ENCODE data around the gene ZNRF2.

ZNRF2 gene

GRCh38 chr7:30320392-30320791 lies 36.0 kb downstream of the ZNRF2 start:
- no peak overlapping the region for H2BK5ac ChIP-seq (ENCODE audit: low read length)
- H3K36me3 ChIP-seq (replicated peaks in 1 of 2; ENCODE audit: control insufficient read depth in 2 of 2, insufficient read depth in 2 of 2, low read length in 2 of 2), result no peaks in the 10 kb centered on the region
- peaks cover 0 to 4% of the 10 kb centered on the region in 2 donors for H3K4me1 ChIP-seq (ENCODE audit: control insufficient read depth in 2 of 2, insufficient read depth in 1 of 2, low read depth in 1 of 2, low read length in 2 of 2)
- H3K4ac ChIP-seq (ENCODE audit: low read length), result no peak overlapping the region
- no peak overlapping the region for H4K8ac ChIP-seq (ENCODE audit: low read depth, low read length)
- H2AK5ac ChIP-seq (ENCODE audit: low read depth, low read length), result no peak overlapping the region
- no peaks in the 10 kb centered on the region for H3K9me3 ChIP-seq (replicated peaks in 1 of 2; ENCODE audit: control insufficient read depth in 2 of 2, insufficient read depth in 1 of 2, low read depth in 1 of 2, low read length in 2 of 2)
- H3K4me2 ChIP-seq (ENCODE audit: insufficient read depth, low read length, poor library complexity, severe bottlenecking), result no peak overlapping the region
- H2BK120ac ChIP-seq (ENCODE audit: low read depth, low read length), result no peak overlapping the region
- no peak overlapping the region for H3K18ac ChIP-seq (ENCODE audit: low read length)
- no peak overlapping the region for H2AFZ ChIP-seq (ENCODE audit: low read length)
- no peak overlapping the region for H3K4me3 ChIP-seq (ENCODE audit: low read length in 2 of 2)
- H3K79me1 ChIP-seq (ENCODE audit: low read depth, low read length), result no peaks in the 10 kb centered on the region
- H3K27ac ChIP-seq (replicated peaks; ENCODE audit: low read length), result no peak overlapping the region
- no peak overlapping the region for H3K23ac ChIP-seq (ENCODE audit: low read depth, low read length, poor library complexity)
- no peak overlapping the region for H2BK12ac ChIP-seq (ENCODE audit: low read length)
- H3K14ac ChIP-seq (ENCODE audit: low read length), result no peak overlapping the region
- DNase-seq (ENCODE audit: low spot score), result no peak
- no CpG with 5 or more reads among the region's 3 CpGs for WGBS, 2 donors (ENCODE audit: extremely low coverage in 2 of 2, insufficient read length in 2 of 2, insufficient replicate concordance in 1 of 2)
- no peak overlapping the region for H4K91ac ChIP-seq (ENCODE audit: low read depth, low read length, poor library complexity)
- no peak overlapping the region for H3K9ac ChIP-seq (ENCODE audit: low read depth, low read length, poor library complexity)
- H2BK15ac ChIP-seq (ENCODE audit: low read length), result no peak overlapping the region
- no peaks in the 10 kb centered on the region for H3K27me3 ChIP-seq (ENCODE audit: control insufficient read depth in 3 of 3, insufficient read depth in 3 of 3, low read depth in 1 of 3, low read length in 3 of 3)

- Histone ChIP-seq H2AFZ (ENCODE audit: low read length) (no peak overlapping the region), H3K4me2 (ENCODE audit: insufficient read depth, low read length, poor library complexity, severe bottlenecking) (no peak overlapping the region), H3K36me3 (replicated peaks in 1 of 2; ENCODE audit: control insufficient read depth in 2 of 2, insufficient read depth in 2 of 2, low read length in 2 of 2) (no peaks in the 10 kb centered on the region), H3K18ac (ENCODE audit: low read length) (no peak overlapping the region), H3K9me3 (replicated peaks in 1 of 2; ENCODE audit: control insufficient read depth in 2 of 2, insufficient read depth in 1 of 2, low read depth in 1 of 2, low read length in 2 of 2) (no peaks in the 10 kb centered on the region), H3K23ac (ENCODE audit: low read depth, low read length, poor library complexity) (no peak overlapping the region), H3K4me1 (ENCODE audit: control insufficient read depth in 2 of 2, insufficient read depth in 1 of 2, low read depth in 1 of 2, low read length in 2 of 2) (peaks cover 0 to 4% of the 10 kb centered on the region in 2 donors), H2BK5ac (ENCODE audit: low read length) (no peak overlapping the region), H3K27me3 (ENCODE audit: control insufficient read depth in 3 of 3, insufficient read depth in 3 of 3, low read depth in 1 of 3, low read length in 3 of 3) (no peaks in the 10 kb centered on the region), H3K14ac (ENCODE audit: low read length) (no peak overlapping the region), H3K4ac (ENCODE audit: low read length) (no peak overlapping the region), H3K9ac (ENCODE audit: low read depth, low read length, poor library complexity) (no peak overlapping the region), H4K91ac (ENCODE audit: low read depth, low read length, poor library complexity) (no peak overlapping the region), H3K4me3 (ENCODE audit: low read length in 2 of 2) (no peak overlapping the region), H3K27ac (replicated peaks; ENCODE audit: low read length) (no peak overlapping the region), H2BK15ac (ENCODE audit: low read length) (no peak overlapping the region), H4K8ac (ENCODE audit: low read depth, low read length) (no peak overlapping the region), H3K79me1 (ENCODE audit: low read depth, low read length) (no peaks in the 10 kb centered on the region), H2BK120ac (ENCODE audit: low read depth, low read length) (no peak overlapping the region), H2BK12ac (ENCODE audit: low read length) (no peak overlapping the region), H2AK5ac (ENCODE audit: low read depth, low read length) (no peak overlapping the region)
- no CpG with 5 or more reads among the region's 8 CpGs for WGBS, 2 donors (ENCODE audit: extremely low coverage in 2 of 2, insufficient read length in 2 of 2, insufficient replicate concordance in 1 of 2)
- no peak for DNase-seq (ENCODE audit: low spot score)
These were observed 36.9 kb downstream of the ZNRF2 start for GRCh38 chr7:30321089-30321881.

- no peak overlapping the region for H2AK5ac ChIP-seq (ENCODE audit: low read depth, low read length)
- H3K18ac ChIP-seq (ENCODE audit: low read length), result no peak overlapping the region
- WGBS, 2 donors (ENCODE audit: extremely low coverage in 2 of 2, insufficient read length in 2 of 2, insufficient replicate concordance in 1 of 2), result no CpG with 5 or more reads among the region's 2 CpGs
- H4K91ac ChIP-seq (ENCODE audit: low read depth, low read length, poor library complexity), result no peak overlapping the region
- H2BK5ac ChIP-seq (ENCODE audit: low read length), result no peak overlapping the region
- no peak overlapping the region for H3K23ac ChIP-seq (ENCODE audit: low read depth, low read length, poor library complexity)
- no peaks in the 10 kb centered on the region for H3K79me1 ChIP-seq (ENCODE audit: low read depth, low read length)
- no peak overlapping the region for H3K4ac ChIP-seq (ENCODE audit: low read length)
- H2BK12ac ChIP-seq (ENCODE audit: low read length), result no peak overlapping the region
- no peak overlapping the region for H3K27ac ChIP-seq (replicated peaks; ENCODE audit: low read length)
- no peaks in the 10 kb centered on the region for H3K9me3 ChIP-seq (replicated peaks in 1 of 2; ENCODE audit: control insufficient read depth in 2 of 2, insufficient read depth in 1 of 2, low read depth in 1 of 2, low read length in 2 of 2)
- no peak overlapping the region for H3K4me3 ChIP-seq (ENCODE audit: low read length in 2 of 2)
- H2BK120ac ChIP-seq (ENCODE audit: low read depth, low read length), result no peak overlapping the region
- H4K8ac ChIP-seq (ENCODE audit: low read depth, low read length), result no peak overlapping the region
- H2AFZ ChIP-seq (ENCODE audit: low read length), result no peak overlapping the region
- no peak overlapping the region for H3K9ac ChIP-seq (ENCODE audit: low read depth, low read length, poor library complexity)
- DNase-seq (ENCODE audit: low spot score), result no peak
- H3K14ac ChIP-seq (ENCODE audit: low read length), result no peak overlapping the region
- H3K27me3 ChIP-seq (ENCODE audit: control insufficient read depth in 3 of 3, insufficient read depth in 3 of 3, low read depth in 1 of 3, low read length in 3 of 3), result no peaks in the 10 kb centered on the region
- no peak overlapping the region for H2BK15ac ChIP-seq (ENCODE audit: low read length)
- peaks cover 0 to 4% of the 10 kb centered on the region in 2 donors for H3K4me1 ChIP-seq (ENCODE audit: control insufficient read depth in 2 of 2, insufficient read depth in 1 of 2, low read depth in 1 of 2, low read length in 2 of 2)
- H3K36me3 ChIP-seq (replicated peaks in 1 of 2; ENCODE audit: control insufficient read depth in 2 of 2, insufficient read depth in 2 of 2, low read length in 2 of 2), result no peaks in the 10 kb centered on the region
- no peak overlapping the region for H3K4me2 ChIP-seq (ENCODE audit: insufficient read depth, low read length, poor library complexity, severe bottlenecking)
These were observed 37.4 kb downstream of the ZNRF2 start for GRCh38 chr7:30321882-30322192.

GRCh38 chr7:30322271-30323005 lies 38.0 kb downstream of the ZNRF2 start:
- H2BK15ac ChIP-seq (ENCODE audit: low read length), result no peak overlapping the region
- H3K9ac ChIP-seq (ENCODE audit: low read depth, low read length, poor library complexity), result no peak overlapping the region
- no peak overlapping the region for H2BK5ac ChIP-seq (ENCODE audit: low read length)
- H4K91ac ChIP-seq (ENCODE audit: low read depth, low read length, poor library complexity), result no peak overlapping the region
- no peak overlapping the region for H2AFZ ChIP-seq (ENCODE audit: low read length)
- H3K18ac ChIP-seq (ENCODE audit: low read length), result no peak overlapping the region
- no peak overlapping the region for H3K4me3 ChIP-seq (ENCODE audit: low read length in 2 of 2)
- H2BK120ac ChIP-seq (ENCODE audit: low read depth, low read length), result no peak overlapping the region
- H3K27me3 ChIP-seq (ENCODE audit: control insufficient read depth in 3 of 3, insufficient read depth in 3 of 3, low read depth in 1 of 3, low read length in 3 of 3), result no peaks in the 10 kb centered on the region
- no peak overlapping the region for H3K14ac ChIP-seq (ENCODE audit: low read length)
- no peaks in the 10 kb centered on the region for H3K79me1 ChIP-seq (ENCODE audit: low read depth, low read length)
- no peak for DNase-seq (ENCODE audit: low spot score)
- H3K4me2 ChIP-seq (ENCODE audit: insufficient read depth, low read length, poor library complexity, severe bottlenecking), result no peak overlapping the region
- H3K9me3 ChIP-seq (replicated peaks in 1 of 2; ENCODE audit: control insufficient read depth in 2 of 2, insufficient read depth in 1 of 2, low read depth in 1 of 2, low read length in 2 of 2), result no peaks in the 10 kb centered on the region
- no peak overlapping the region for H3K4ac ChIP-seq (ENCODE audit: low read length)
- H3K27ac ChIP-seq (replicated peaks; ENCODE audit: low read length), result no peak overlapping the region
- H2BK12ac ChIP-seq (ENCODE audit: low read length), result no peak overlapping the region
- no peak overlapping the region for H3K23ac ChIP-seq (ENCODE audit: low read depth, low read length, poor library complexity)
- no peaks in the 10 kb centered on the region for H3K36me3 ChIP-seq (replicated peaks in 1 of 2; ENCODE audit: control insufficient read depth in 2 of 2, insufficient read depth in 2 of 2, low read length in 2 of 2)
- no peak overlapping the region for H2AK5ac ChIP-seq (ENCODE audit: low read depth, low read length)
- H4K8ac ChIP-seq (ENCODE audit: low read depth, low read length), result no peak overlapping the region
- WGBS, 2 donors (ENCODE audit: extremely low coverage in 2 of 2, insufficient read length in 2 of 2, insufficient replicate concordance in 1 of 2), result no CpG with 5 or more reads among the region's 4 CpGs
- H3K4me1 ChIP-seq (ENCODE audit: control insufficient read depth in 2 of 2, insufficient read depth in 1 of 2, low read depth in 1 of 2, low read length in 2 of 2), result peaks cover 0 to 4% of the 10 kb centered on the region in 2 donors
